ENCODE data around the gene CLEC7A. TPM values are rescaled to one million over a fixed set of nuclear protein-coding genes. Genes with fewer than 3 reads are reported as not detected.

Gene CLEC7A
- total RNA-seq, 1 experiment from 2014 or later = not detected

GRCh38 chr12:10142976-10143589 lies 13.1 kb upstream of the CLEC7A start:
- no peak overlapping the region for H3K27ac ChIP-seq (ENCODE audit: insufficient read length, low read depth, low read length)
- no peak overlapping the region for H2AK5ac ChIP-seq (ENCODE audit: insufficient read length, low read length)
- Mint-ChIP-seq H3K9me3 (no peaks in the 10 kb centered on the region), H3K27me3 (ENCODE audit: low read depth) (no peaks in the 10 kb centered on the region), H3K4me3 (no peak overlapping the region), H3K27ac (no peak overlapping the region), H3K36me3 (ENCODE audit: insufficient read depth in 1 of 3, low read depth in 3 of 3) (no peaks in the 10 kb centered on the region), H3K4me1 (0 out of 4 replicates have a peak, but pooled peaks cover 0 to 2% of the 10 kb centered on the region in 2 experiments)
- H3K79me2 ChIP-seq (ENCODE audit: insufficient read depth, low read length) = no peaks in the 10 kb centered on the region
- H3K18ac ChIP-seq (ENCODE audit: insufficient read length, low read depth, low read length) = no peak overlapping the region
- TF ChIP-seq, protein P1, sequence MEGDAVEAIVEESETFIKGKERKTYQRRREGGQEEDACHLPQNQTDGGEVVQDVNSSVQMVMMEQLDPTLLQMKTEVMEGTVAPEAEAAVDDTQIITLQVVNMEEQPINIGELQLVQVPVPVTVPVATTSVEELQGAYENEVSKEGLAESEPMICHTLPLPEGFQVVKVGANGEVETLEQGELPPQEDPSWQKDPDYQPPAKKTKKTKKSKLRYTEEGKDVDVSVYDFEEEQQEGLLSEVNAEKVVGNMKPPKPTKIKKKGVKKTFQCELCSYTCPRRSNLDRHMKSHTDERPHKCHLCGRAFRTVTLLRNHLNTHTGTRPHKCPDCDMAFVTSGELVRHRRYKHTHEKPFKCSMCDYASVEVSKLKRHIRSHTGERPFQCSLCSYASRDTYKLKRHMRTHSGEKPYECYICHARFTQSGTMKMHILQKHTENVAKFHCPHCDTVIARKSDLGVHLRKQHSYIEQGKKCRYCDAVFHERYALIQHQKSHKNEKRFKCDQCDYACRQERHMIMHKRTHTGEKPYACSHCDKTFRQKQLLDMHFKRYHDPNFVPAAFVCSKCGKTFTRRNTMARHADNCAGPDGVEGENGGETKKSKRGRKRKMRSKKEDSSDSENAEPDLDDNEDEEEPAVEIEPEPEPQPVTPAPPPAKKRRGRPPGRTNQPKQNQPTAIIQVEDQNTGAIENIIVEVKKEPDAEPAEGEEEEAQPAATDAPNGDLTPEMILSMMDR (conservative IDR thresholded peaks at IDR 0.05) = no peak
- no peak overlapping the region for H3T11ph ChIP-seq (ENCODE audit: low read length)
- no peak overlapping the region for H2BK120ac ChIP-seq (ENCODE audit: low read depth, low read length, poor library complexity, severe bottlenecking)
- H2BK12ac ChIP-seq (ENCODE audit: insufficient read length, low read depth, low read length) = no peak overlapping the region
- no peaks in the 10 kb centered on the region for H3K9me3 ChIP-seq (ENCODE audit: control insufficient read depth, low read depth, low read length)
- no peak overlapping the region for H3K9ac ChIP-seq (ENCODE audit: extremely low read depth, insufficient read length, low read length)
- no CpG with 5 or more reads among the region's 1 CpG for whole genome bisulfite sequencing (ENCODE audit: extremely low coverage, insufficient read length, low lambda C conversion rate)
- H3K4me2 ChIP-seq (ENCODE audit: insufficient read depth, insufficient read length, low read length) = no peak overlapping the region
- H3K23me2 ChIP-seq (ENCODE audit: insufficient read length, low read depth, low read length, poor library complexity, severe bottlenecking) = no peaks in the 10 kb centered on the region
- no peak overlapping the region for H2AFZ ChIP-seq (ENCODE audit: low read length)
- H4K91ac ChIP-seq (ENCODE audit: insufficient read length, low read depth, low read length) = no peak overlapping the region
- no peak overlapping the region for H4K5ac ChIP-seq (ENCODE audit: insufficient read length, low read depth, low read length)
- H3K4me1 ChIP-seq (ENCODE audit: insufficient read depth, low read length) = no peaks in the 10 kb centered on the region
- no peak overlapping the region for H4K8ac ChIP-seq (replicated peaks; ENCODE audit: insufficient read length, low read depth, low read length)
- no peak overlapping the region for H2BK5ac ChIP-seq (ENCODE audit: insufficient read length, low read length)
- H3K27me3 ChIP-seq (ENCODE audit: insufficient read depth, low read length) = no peaks in the 10 kb centered on the region
- no peak overlapping the region for H2BK20ac ChIP-seq (ENCODE audit: low read depth, low read length, poor library complexity, severe bottlenecking)
- H2BK15ac ChIP-seq (ENCODE audit: low read depth, low read length) = no peak overlapping the region
- no peak overlapping the region for H3K23ac ChIP-seq (ENCODE audit: insufficient read length, low read depth, low read length)
- no peaks in the 10 kb centered on the region for H4K20me1 ChIP-seq (ENCODE audit: control insufficient read depth, insufficient read depth, insufficient read length)
- H3K4ac ChIP-seq (ENCODE audit: low read depth, low read length) = no peak overlapping the region
- no peak for DNase-seq
- H3K14ac ChIP-seq (ENCODE audit: insufficient read depth, low read length) = no peak overlapping the region
- H3K79me1 ChIP-seq (ENCODE audit: insufficient read depth, low read depth, low read length, poor library complexity, severe bottlenecking) = no peaks in the 10 kb centered on the region
- H3K56ac ChIP-seq (ENCODE audit: insufficient read length, low read depth, low read length) = no peak overlapping the region
